IMR-90 (cell line): ENCODE results near the gene CAPN9. TPM values are rescaled to one million over a fixed set of nuclear protein-coding genes. Genes with fewer than 3 reads are reported as not detected.

Experiments
- ATAC-seq: fragments of 200-7000 bp; cut with Tn5 transposase; 2 replicates; pipeline ENCODE4 v1.9.1; 2020; ENCODE audit warnings: low read depth, mild to moderate bottlenecking, moderate library complexity
- BruUV-seq: library from RNA; stranded (reverse); fragments of 400-500 nt; replicated peaks from 2 replicates; lab custom pipeline; 2021; lab: Mats Ljungman, UMichigan
- CTCF ChIA-PET: fragments of 300-600 bp; formaldehyde crosslinking; extraction: SDS; loops from one replicate; lab custom pipeline; 2021; ENCODE audit warnings: antibody characterized with exemption; lab: Yijun Ruan, JAX
- POLR2A ChIA-PET: fragments of 300-600 bp; sonication (Branson Sonifier 250); formaldehyde crosslinking; loops from one replicate; lab custom pipeline; 2022; ENCODE audit warnings: antibody characterized with exemption; ENCODE audit not compliant: unreplicated experiment; lab: Charles Lee
- DNase-seq: peaks from one replicate; pipeline ENCODE4 v3.0.0; 2013
- H2AFZ ChIP-seq: replicated peaks from 2 replicates; pipeline ENCODE3; 2013; ENCODE audit warnings: low read length, mild to moderate bottlenecking; ENCODE audit not compliant: poor library complexity
- H2AK5ac ChIP-seq: 2 replicates; pipeline ENCODE4 v1.6.1; 2013; ENCODE audit warnings: low read depth, low read length, inconsistent platforms
- H2AK9ac ChIP-seq: replicated peaks from 2 replicates; pipeline ENCODE3; 2013; ENCODE audit warnings: mild to moderate bottlenecking, low read depth, low read length, moderate library complexity; ENCODE audit not compliant: poor library complexity
- H2BK120ac ChIP-seq: 2 replicates; pipeline ENCODE4 v1.6.1; 2013; ENCODE audit warnings: low read depth, low read length, inconsistent platforms
- H2BK15ac ChIP-seq: 3 replicates; pipeline ENCODE4 v1.6.1; 2013; ENCODE audit warnings: low read depth, low read length, inconsistent platforms
- H2BK20ac ChIP-seq: 2 replicates; pipeline ENCODE4 v1.6.1; 2013; ENCODE audit warnings: low read depth, mild to moderate bottlenecking, inconsistent platforms, low read length, moderate library complexity
- H2BK5ac ChIP-seq: 2 replicates; pipeline ENCODE4 v1.6.1; 2013; ENCODE audit warnings: mild to moderate bottlenecking, low read depth, low read length, inconsistent platforms; ENCODE audit not compliant: poor library complexity, severe bottlenecking
- H3K14ac ChIP-seq: replicated peaks from 2 replicates; pipeline ENCODE4 v1.6.1; 2013; ENCODE audit warnings: low read depth, low read length, inconsistent platforms
- H3K18ac ChIP-seq: 2 replicates; pipeline ENCODE4 v1.6.1; 2013; ENCODE audit warnings: low read depth, low read length, control low read depth
- H3K23ac ChIP-seq: 2 replicates; pipeline ENCODE4 v1.6.1; 2013; ENCODE audit warnings: low read depth, low read length, inconsistent platforms
- H3K27ac ChIP-seq: 2 replicates; pipeline ENCODE4 v1.5.1; 2013; ENCODE audit warnings: mild to moderate bottlenecking, control low read depth, low read length; ENCODE audit not compliant: insufficient read depth
- H3K27me3 ChIP-seq: 2 replicates; pipeline ENCODE4 v1.6.1; 2013; ENCODE audit warnings: low read length; ENCODE audit not compliant: control insufficient read depth, insufficient read depth
- H3K36me3 ChIP-seq: 2 replicates; pipeline ENCODE4 v1.6.1; 2013; ENCODE audit warnings: low read length, mixed read lengths; ENCODE audit not compliant: control insufficient read depth, insufficient read depth
- H3K4ac ChIP-seq: 2 replicates; pipeline ENCODE4 v1.6.1; 2013; ENCODE audit warnings: low read depth, low read length, inconsistent platforms
- H3K4me1 ChIP-seq: 2 replicates; pipeline ENCODE4 v1.6.1; 2013; ENCODE audit warnings: low read length, mixed read lengths; ENCODE audit not compliant: control insufficient read depth, insufficient read depth
- H3K4me2 ChIP-seq: 2 replicates; pipeline ENCODE4 v1.6.1; 2013; ENCODE audit warnings: low read depth, mild to moderate bottlenecking, control low read depth, low read length, moderate library complexity
- H3K4me3 ChIP-seq: 2 replicates; pipeline ENCODE4 v1.5.1; 2013; ENCODE audit warnings: low read depth, mild to moderate bottlenecking, control low read depth, low read length, moderate library complexity; ENCODE audit not compliant: insufficient read depth
- H3K56ac ChIP-seq: 2 replicates; pipeline ENCODE4 v1.6.1; 2013; ENCODE audit warnings: low read length, inconsistent platforms; ENCODE audit not compliant: insufficient read depth; ENCODE audit errors: extremely low read depth
- H3K79me1 ChIP-seq, 2 experiments: 2 replicates each; pipeline ENCODE4 v1.6.1; 2013; ENCODE audit warnings: low read length in 2 of 2, inconsistent platforms in 1 of 2, low read depth in 1 of 2
- H3K9ac ChIP-seq: 2 replicates; pipeline ENCODE4 v1.6.1; 2013; ENCODE audit warnings: low read depth, low read length, control low read depth
- H3K9me1 ChIP-seq: 2 replicates; pipeline ENCODE4 v1.6.1; 2013; ENCODE audit warnings: low read length, inconsistent platforms; ENCODE audit not compliant: insufficient read depth
- H3K9me3 ChIP-seq: 2 replicates; pipeline ENCODE4 v1.6.1; 2013; ENCODE audit warnings: low read length; ENCODE audit not compliant: control insufficient read depth, insufficient read depth
- H4K20me1 ChIP-seq: 2 replicates; pipeline ENCODE4 v1.6.1; 2013; ENCODE audit warnings: low read length, inconsistent platforms; ENCODE audit not compliant: insufficient read depth
- H4K5ac ChIP-seq: 2 replicates; pipeline ENCODE4 v1.6.1; 2013; ENCODE audit warnings: mild to moderate bottlenecking, low read depth, low read length, control low read depth
- H4K8ac ChIP-seq, 2 experiments: 2 replicates each; pipeline ENCODE4 v1.6.1; 2013; ENCODE audit warnings: low read depth in 2 of 2, low read length in 2 of 2, control low read depth in 1 of 2, inconsistent platforms in 1 of 2
- H4K91ac ChIP-seq: 2 replicates; pipeline ENCODE4 v1.6.1; 2013; ENCODE audit warnings: low read depth, low read length, inconsistent platforms; ENCODE audit not compliant: insufficient read depth
- BHLHE40 ChIP-seq: fragments of 150-350 bp; IDR thresholded peaks from 2 replicates; pipeline ENCODE4 v1.6.1; 2016; ENCODE audit warnings: mild to moderate bottlenecking, low read depth, low read length
- CEBPB ChIP-seq: IDR thresholded peaks from 2 replicates; pipeline ENCODE4 v1.6.1; 2012; ENCODE audit warnings: low read depth, low read length, improper control_type of control experiment
- CHD1 ChIP-seq: IDR thresholded peaks from 2 replicates; pipeline ENCODE4 v1.6.1; 2012; ENCODE audit warnings: low read depth, low read length, improper control_type of control experiment
- FOS ChIP-seq: fragments of 150-350 bp; IDR thresholded peaks from 2 replicates; pipeline ENCODE4 v1.6.1; 2016; ENCODE audit warnings: low read depth, low read length
- MAFK ChIP-seq: IDR thresholded peaks from 2 replicates; pipeline ENCODE4 v1.6.1; 2012; ENCODE audit warnings: low read depth, low read length, improper control_type of control experiment
- MAZ ChIP-seq: IDR thresholded peaks from 2 replicates; pipeline ENCODE4 v1.6.1; 2012; ENCODE audit warnings: low read depth, mild to moderate bottlenecking, low read length, improper control_type of control experiment, moderate library complexity, borderline replicate concordance
- MXI1 ChIP-seq: IDR thresholded peaks from 2 replicates; pipeline ENCODE4 v1.6.1; 2012; ENCODE audit warnings: low read depth, mild to moderate bottlenecking, low read length, moderate library complexity, borderline replicate concordance
- NFE2L2 ChIP-seq: fragments of 150-350 bp; IDR thresholded peaks from 2 replicates; pipeline ENCODE4 v1.6.1; 2016; ENCODE audit warnings: low read depth, mild to moderate bottlenecking, low read length
- POLR2A ChIP-seq: IDR thresholded peaks from 2 replicates; pipeline ENCODE4 v1.6.1; 2012; ENCODE audit warnings: mild to moderate bottlenecking, low read depth, low read length
- RAD21 ChIP-seq: IDR thresholded peaks from 2 replicates; pipeline ENCODE4 v1.6.1; 2012; ENCODE audit warnings: low read length, improper control_type of control experiment
- RCOR1 ChIP-seq: IDR thresholded peaks from 2 replicates; pipeline ENCODE4 v1.6.1; 2012; ENCODE audit warnings: mild to moderate bottlenecking, low read length, improper control_type of control experiment; ENCODE audit not compliant: insufficient replicate concordance
- RFX5 ChIP-seq: IDR thresholded peaks from 2 replicates; pipeline ENCODE4 v1.8.0; 2012; ENCODE audit warnings: low read depth, mild to moderate bottlenecking, low read length, moderate library complexity
- SMC3 ChIP-seq: fragments of 150-350 bp; IDR thresholded peaks from 2 replicates; pipeline ENCODE4 v1.6.1; 2016; ENCODE audit warnings: low read depth, mild to moderate bottlenecking, antibody characterized with exemption, low read length, moderate library complexity
- WGBS, 2 experiments: methylation state at CpG; one replicate each; pipeline versions ENCODE4 v1.1.5 to v1.1.7; 2013; ENCODE audit warnings: missing lambda C conversion rate in 2 of 2; ENCODE audit not compliant: insufficient read length in 1 of 2; ENCODE audit errors: extremely low coverage in 2 of 2; 5-methylcytosine and 5-hydroxymethylcytosine counted together
- dilution Hi-C: fragments of 300-500 bp; cut with HindIII; formaldehyde crosslinking; loops from one replicate; pipeline ENCODE4 v1.14.3; 2018; ENCODE audit warnings: low sequenced_read_pairs; ENCODE audit not compliant: unreplicated experiment
- in situ Hi-C: fragments of 300-500 bp; cut with MboI; formaldehyde crosslinking; loops from 3 replicates; pipeline ENCODE4 v1.14.3; 2019; ENCODE audit warnings: low sequenced_read_pairs, inconsistent platforms, mixed read lengths
- intact Hi-C: fragments of 100-400 bp; cut with micrococcal nuclease; formaldehyde crosslinking; loops from 2 replicates; pipeline ENCODE4 v1.10.0; 2022
- polyA plus RNA-seq, 3 experiments: library from polyadenylated mRNA; depleted of rRNA; stranded (reverse); fragments of >200 nt; gene quantifications; 2 replicates each; pipeline ENCODE4 v1.2.3, GENCODE V29; 2012; ENCODE audit warnings: low replicate concordance in 1 of 3
- total RNA-seq: library from RNA; depleted of rRNA; stranded (reverse); fragments of >200 nt; gene quantifications from 2 replicates; pipeline ENCODE4 v1.2.3, GENCODE V29; 2012
- TF ChIP-seq, protein P1 (sequence below): fragments of 150-350 bp; IDR thresholded peaks from 2 replicates; pipeline ENCODE4 v1.6.1; 2017; ENCODE audit warnings: mild to moderate bottlenecking, antibody characterized with exemption, low read length, low read depth
- TF ChIP-seq, protein P2 (sequence below): fragments of 150-350 bp; IDR thresholded peaks from 2 replicates; pipeline ENCODE4 v1.6.1; 2016; ENCODE audit warnings: low read depth, mild to moderate bottlenecking, low read length, moderate library complexity, borderline replicate concordance
- TF ChIP-seq, protein P3 (sequence below): conservative IDR thresholded peaks from 2 replicates; pipeline ENCODE4 v1.5.1; 2012; ENCODE audit warnings: mild to moderate bottlenecking, low read depth, low read length, improper control_type of control experiment

The CAPN9 gene
- total and polyA plus RNA-seq, 2 of the 4 experiments (the other 2 are of a cell fraction): not detected

DNA sequence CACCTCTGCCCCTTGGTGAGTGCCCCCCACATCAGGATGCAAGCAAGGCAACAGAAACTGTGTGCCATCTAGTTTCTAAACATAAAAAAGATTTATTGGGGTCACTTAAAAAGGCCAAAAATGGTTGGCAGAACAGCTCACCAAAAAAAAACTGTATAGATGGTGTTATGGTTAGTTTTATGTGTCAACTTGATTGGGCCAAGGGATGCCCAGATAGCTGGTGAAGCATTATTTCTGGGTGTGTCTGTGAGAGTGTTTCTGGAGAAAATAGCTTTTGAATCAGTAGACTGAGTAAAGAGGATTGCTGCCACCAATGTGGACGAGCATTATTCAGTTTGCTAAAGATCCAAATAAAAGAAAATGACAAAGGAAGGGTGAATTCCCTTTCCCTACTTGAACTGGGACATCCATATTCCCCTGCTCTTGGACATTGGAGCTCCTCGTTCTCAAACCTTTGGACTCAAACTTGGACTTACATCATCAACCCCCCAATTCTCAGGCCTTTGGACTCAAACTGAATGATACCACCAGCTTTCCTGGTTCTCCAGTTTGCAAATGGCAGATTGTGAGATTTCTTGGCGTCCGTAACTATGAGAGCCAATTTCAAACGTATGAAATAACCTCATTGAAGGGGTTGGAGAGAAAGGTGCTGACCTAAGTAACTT lies 16.9 kb downstream of the CAPN9 start:
- Histone ChIP-seq H2AFZ (no peak overlapping the region), H4K20me1 (no peaks in the 10 kb centered on the region), H4K91ac (no peak overlapping the region), H3K14ac (no peak overlapping the region), H3K27me3 (peaks cover 13% of the 10 kb centered on the region), H3K4ac (no peak overlapping the region), H3K23ac (no peak overlapping the region), H3K9me1 (peaks cover 3% of the 10 kb centered on the region), H2AK9ac (no peak overlapping the region), H3K79me1 (no peaks in the 10 kb centered on the region), H3K4me3 (no peak overlapping the region), H3K27ac (no peak overlapping the region), H2BK15ac (no peak overlapping the region), H2BK120ac (no peak overlapping the region), H2BK5ac (no peak overlapping the region), H3K36me3 (no peaks in the 10 kb centered on the region), H3K4me2 (no peak overlapping the region), H3K9me3 (no peaks in the 10 kb centered on the region), H3K9ac (no peak overlapping the region), H3K56ac (no peak overlapping the region), H2AK5ac (no peak overlapping the region), H4K5ac (no peak overlapping the region), H2BK20ac (no peak overlapping the region), H4K8ac (no peak overlapping the region), H3K4me1 (peaks cover 4% of the 10 kb centered on the region; the same call in 1 of the 2 replicates), H3K18ac (no peak overlapping the region)
- ChIA-PET CTCF (interaction anchor here (1.0 kb wide), 1 partner anchor 50 kb away, joined by 3 read pairs; the partner anchor contains the start of gene AGT), POLR2A (no interaction called here)
- in situ Hi-C loops: no loop called here
- BruUV-seq: no TSS peak
- dilution Hi-C loops: no loop called here
- ATAC-seq (no peak), DNase-seq (no peak)
- no CpG with 5 or more reads among the region's 5 CpGs for WGBS, 2 experiments
- no peak for TF ChIP-seq MXI1
- TF ChIP-seq FOS: no peak
- TF ChIP-seq CEBPB: no peak
- TF ChIP-seq POLR2A: no peak
- TF ChIP-seq, protein P1, sequence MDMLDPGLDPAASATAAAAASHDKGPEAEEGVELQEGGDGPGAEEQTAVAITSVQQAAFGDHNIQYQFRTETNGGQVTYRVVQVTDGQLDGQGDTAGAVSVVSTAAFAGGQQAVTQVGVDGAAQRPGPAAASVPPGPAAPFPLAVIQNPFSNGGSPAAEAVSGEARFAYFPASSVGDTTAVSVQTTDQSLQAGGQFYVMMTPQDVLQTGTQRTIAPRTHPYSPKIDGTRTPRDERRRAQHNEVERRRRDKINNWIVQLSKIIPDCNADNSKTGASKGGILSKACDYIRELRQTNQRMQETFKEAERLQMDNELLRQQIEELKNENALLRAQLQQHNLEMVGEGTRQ: no peak
- TF ChIP-seq CHD1: no peak
- no peak for TF ChIP-seq NFE2L2
- TF ChIP-seq, protein P2, sequence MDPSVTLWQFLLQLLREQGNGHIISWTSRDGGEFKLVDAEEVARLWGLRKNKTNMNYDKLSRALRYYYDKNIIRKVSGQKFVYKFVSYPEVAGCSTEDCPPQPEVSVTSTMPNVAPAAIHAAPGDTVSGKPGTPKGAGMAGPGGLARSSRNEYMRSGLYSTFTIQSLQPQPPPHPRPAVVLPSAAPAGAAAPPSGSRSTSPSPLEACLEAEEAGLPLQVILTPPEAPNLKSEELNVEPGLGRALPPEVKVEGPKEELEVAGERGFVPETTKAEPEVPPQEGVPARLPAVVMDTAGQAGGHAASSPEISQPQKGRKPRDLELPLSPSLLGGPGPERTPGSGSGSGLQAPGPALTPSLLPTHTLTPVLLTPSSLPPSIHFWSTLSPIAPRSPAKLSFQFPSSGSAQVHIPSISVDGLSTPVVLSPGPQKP: no peak
- no peak for TF ChIP-seq RFX5
- TF ChIP-seq, protein P3, sequence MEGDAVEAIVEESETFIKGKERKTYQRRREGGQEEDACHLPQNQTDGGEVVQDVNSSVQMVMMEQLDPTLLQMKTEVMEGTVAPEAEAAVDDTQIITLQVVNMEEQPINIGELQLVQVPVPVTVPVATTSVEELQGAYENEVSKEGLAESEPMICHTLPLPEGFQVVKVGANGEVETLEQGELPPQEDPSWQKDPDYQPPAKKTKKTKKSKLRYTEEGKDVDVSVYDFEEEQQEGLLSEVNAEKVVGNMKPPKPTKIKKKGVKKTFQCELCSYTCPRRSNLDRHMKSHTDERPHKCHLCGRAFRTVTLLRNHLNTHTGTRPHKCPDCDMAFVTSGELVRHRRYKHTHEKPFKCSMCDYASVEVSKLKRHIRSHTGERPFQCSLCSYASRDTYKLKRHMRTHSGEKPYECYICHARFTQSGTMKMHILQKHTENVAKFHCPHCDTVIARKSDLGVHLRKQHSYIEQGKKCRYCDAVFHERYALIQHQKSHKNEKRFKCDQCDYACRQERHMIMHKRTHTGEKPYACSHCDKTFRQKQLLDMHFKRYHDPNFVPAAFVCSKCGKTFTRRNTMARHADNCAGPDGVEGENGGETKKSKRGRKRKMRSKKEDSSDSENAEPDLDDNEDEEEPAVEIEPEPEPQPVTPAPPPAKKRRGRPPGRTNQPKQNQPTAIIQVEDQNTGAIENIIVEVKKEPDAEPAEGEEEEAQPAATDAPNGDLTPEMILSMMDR: no peak
- no peak for TF ChIP-seq SMC3
- no peak for TF ChIP-seq BHLHE40
- TF ChIP-seq RCOR1: no peak
- no peak for TF ChIP-seq RAD21
- TF ChIP-seq MAFK: no peak
- TF ChIP-seq MAZ: no peak
- intact Hi-C loops: no loop called here
